Panc1 (cell line): ENCODE results near the gene GLIPR2. TPM values are rescaled to one million over a fixed set of nuclear protein-coding genes. Genes with fewer than 3 reads are reported as not detected.

Experiments
- ATAC-seq: fragments of 200-7000 bp; cut with Tn5 transposase; 2 replicates; pipeline ENCODE4 v1.9.1; 2020; ENCODE audit warnings: mild to moderate bottlenecking, moderate library complexity
- BruUV-seq: library from RNA; stranded (reverse); fragments of 400-500 nt; replicated peaks from 2 replicates; lab custom pipeline; 2021; lab: Mats Ljungman, UMichigan
- CTCF ChIA-PET: fragments of 300-600 bp; sonication (Branson Sonifier 250); formaldehyde crosslinking; loops from one replicate; lab custom pipeline; 2022; ENCODE audit warnings: antibody characterized with exemption; lab: Charles Lee
- POLR2A ChIA-PET: fragments of 300-600 bp; sonication (Branson Sonifier 250); formaldehyde crosslinking; loops from one replicate; lab custom pipeline; 2022; ENCODE audit warnings: antibody characterized with exemption; lab: Charles Lee
- DNase-seq: peaks from one replicate; pipeline ENCODE4 v3.0.0-alpha.2; 2010; ENCODE audit warnings: low read depth, low spot score
- H3K27ac ChIP-seq: 2 replicates; pipeline ENCODE4 v1.5.1; 2011; ENCODE audit warnings: mild to moderate bottlenecking, low read length, inconsistent platforms
- H3K27me3 ChIP-seq: fragments of 200-500 bp; sonication (Bioruptor generic); 2 replicates; pipeline ENCODE4 v1.6.0; 2014; ENCODE audit warnings: low read length, inconsistent platforms; ENCODE audit not compliant: control insufficient read depth, insufficient read depth
- H3K36me3 ChIP-seq: fragments of 200-500 bp; sonication (Bioruptor generic); 2 replicates; pipeline ENCODE4 v1.5.1; 2014; ENCODE audit warnings: inconsistent platforms, mild to moderate bottlenecking, low read length, moderate library complexity; ENCODE audit not compliant: control insufficient read depth, insufficient read depth
- H3K4me1 ChIP-seq: 2 replicates; pipeline ENCODE4 v1.5.1; 2011; ENCODE audit warnings: inconsistent platforms, mild to moderate bottlenecking, low read length, moderate library complexity; ENCODE audit not compliant: control insufficient read depth, insufficient read depth
- H3K4me3 ChIP-seq, 2 experiments: 2 replicates each; pipeline ENCODE4 v1.5.1; 2011 to 2012; ENCODE audit warnings: low read depth in 2 of 2, low read length in 2 of 2, mild to moderate bottlenecking in 2 of 2, inconsistent platforms in 1 of 2, moderate library complexity in 1 of 2
- H3K9me3 ChIP-seq: fragments of 200-500 bp; sonication (Bioruptor generic); 2 replicates; pipeline ENCODE4 v1.5.1; 2014; ENCODE audit warnings: low read depth, mild to moderate bottlenecking, inconsistent platforms, low read length, moderate library complexity; ENCODE audit not compliant: control insufficient read depth, insufficient read depth
- CTCF ChIP-seq: fragments of 450-650 bp; IDR thresholded peaks from 2 replicates; pipeline ENCODE4 v1.5.1; 2017; ENCODE audit warnings: mild to moderate bottlenecking
- POLR2AphosphoS5 ChIP-seq: IDR thresholded peaks from 2 replicates; pipeline ENCODE4 v1.6.1; 2012; ENCODE audit warnings: mild to moderate bottlenecking, low read depth, low read length, moderate library complexity
- REST ChIP-seq, 2 experiments: IDR thresholded peaks; 2 replicates each; pipeline ENCODE4 v1.6.1; 2011 to 2012; ENCODE audit warnings: low read depth in 2 of 2, control low read depth in 1 of 2, low read length in 1 of 2, mild to moderate bottlenecking in 1 of 2, moderate library complexity in 1 of 2; ENCODE audit not compliant: insufficient read depth in 1 of 2
- SIN3A ChIP-seq: IDR thresholded peaks from 2 replicates; pipeline ENCODE4 v1.6.1; 2012; ENCODE audit warnings: low read depth, mild to moderate bottlenecking, low read length, moderate library complexity, borderline replicate concordance; ENCODE audit not compliant: insufficient read depth
- TCF7L2 ChIP-seq: IDR thresholded peaks from 2 replicates; pipeline ENCODE4 v1.6.1; 2011; ENCODE audit warnings: mild to moderate bottlenecking, low read depth, low read length, inconsistent platforms
- in situ Hi-C: cut with HindIII; loops from 2 replicates; pipeline ENCODE4 v1.10.0; 2016; ENCODE audit warnings: low sequenced_read_pairs, low pct_unique_long_range_greater_than_20kb
- intact Hi-C: fragments of 100-400 bp; cut with micrococcal nuclease; formaldehyde crosslinking; loops from one replicate; pipeline ENCODE4 v1.10.0; 2022; ENCODE audit not compliant: unreplicated experiment
- total RNA-seq: library from RNA; stranded (reverse); gene quantifications from one replicate; pipeline ENCODE4 v1.2.1, GENCODE V29; 2021; ENCODE audit not compliant: unreplicated experiment

Gene GLIPR2
- total RNA-seq, 1 experiment from 2014 or later, result 4.9 TPM

- DNase-seq, result no peak
- BruUV-seq, result no TSS peak
- peak; percentile 59 for ATAC-seq
These were observed 11.9 kb downstream of the GLIPR2 start for GRCh38 chr9:36148311-36149051.

More at GRCh38 chr9:36148311-36149051, 11.9 kb downstream of the GLIPR2 start:
- in situ Hi-C loops (no loop called here), intact Hi-C loops (no loop called here)
- Histone ChIP-seq H3K4me3 (no peak overlapping the region), H3K27ac (no peak overlapping the region), H3K36me3 (no peaks in the 10 kb centered on the region), H3K9me3 (no peaks in the 10 kb centered on the region), H3K27me3 (no peaks in the 10 kb centered on the region), H3K4me1 (peaks cover 6% of the 10 kb centered on the region)
- TF ChIP-seq POLR2AphosphoS5, result no peak
- no peak for TF ChIP-seq CTCF
- TF ChIP-seq REST (IDR thresholded peaks at IDR 0.05; ENCODE audit: insufficient read depth in 1 of 2, low read depth in 2 of 2, low read length in 1 of 2), result no peak
- no peak for TF ChIP-seq TCF7L2
- TF ChIP-seq SIN3A, result no peak
- CTCF ChIA-PET, result interaction anchor here (0.6 to 1.5 kb wide), 3 partner anchors 15 to 18 kb away, joined by 3 to 11 read pairs (median 3); no protein-coding TSS in a partner anchor
- POLR2A ChIA-PET, result interaction anchor here (0.6 to 1.1 kb wide), 2 partner anchors 42 to 50 kb away, joined by 5 to 6 read pairs; partner anchors contain the start of gene CLTA
